Measurements from ENCODE around the gene HSPB1.
A peak's percentile ranks its signal among the peaks of the same experiment; 100 is the strongest.
"Not testable (repeated sequence)": the region's sequence is repeated elsewhere in the genome, so short reads cannot be mapped to it uniquely, and the experiment has no call there.

The HSPB1 gene

GRCh38 chr7:76282344-76283253 lies 19.9 kb upstream of the HSPB1 start:
- no peak for DNase-seq

- DNase-seq = no peak
These were observed 19.0 kb upstream of the HSPB1 start for GRCh38 chr7:76283254-76284159.

- no peak for DNase-seq
These were observed 16.7 kb upstream of the HSPB1 start for GRCh38 chr7:76285604-76286374.

GRCh38 chr7:76286842-76287403 lies 15.6 kb upstream of the HSPB1 start:
- DNase-seq = no peak

GRCh38 chr7:76290847-76291350 lies 11.6 kb upstream of the HSPB1 start:
- DNase-seq = not testable (repeated sequence)

- peak; percentile 37 for DNase-seq
These were observed 10.9 kb upstream of the HSPB1 start for GRCh38 chr7:76291351-76292212.

GRCh38 chr7:76292213-76292573 lies 10.3 kb upstream of the HSPB1 start:
- DNase-seq = no peak

- not testable (repeated sequence) for DNase-seq
These were observed 9.6 kb upstream of the HSPB1 start for GRCh38 chr7:76292911-76293310.

GRCh38 chr7:76293407-76293901 lies 9.0 kb upstream of the HSPB1 start:
- no peak for DNase-seq

- DNase-seq = peak; percentile 95
These were observed 8.0 kb upstream of the HSPB1 start for GRCh38 chr7:76294344-76295024.

- no peak for DNase-seq
These were observed 5.4 kb upstream of the HSPB1 start for GRCh38 chr7:76296743-76297740.

GRCh38 chr7:76300166-76300731 lies 2.2 kb upstream of the HSPB1 start:
- no peak for DNase-seq

- DNase-seq = no peak
These were observed 1.5 kb upstream of the HSPB1 start for GRCh38 chr7:76301000-76301399.

GRCh38 chr7:76303202-76304147 lies 1.0 kb downstream of the HSPB1 start:
- DNase-seq = no peak

GRCh38 chr7:76304888-76305375 lies 2.5 kb downstream of the HSPB1 start:
- no peak for DNase-seq

- not testable (repeated sequence) for DNase-seq
These were observed 6.4 kb downstream of the HSPB1 start for GRCh38 chr7:76308874-76309273.

- not testable (repeated sequence) for DNase-seq
These were observed 7.0 kb downstream of the HSPB1 start for GRCh38 chr7:76309341-76310101.
